Activated CD4-positive, alpha-beta T cell treated with anti-CD3 and anti-CD28 coated beads, Interleukin-2, amount 50 U/mL, for 16 hours (primary cell): ENCODE data around the gene SDC4.
"Not testable (repeated sequence)": the region's sequence is repeated elsewhere in the genome, so short reads cannot be mapped to it uniquely, and the experiment has no call there.

Experiments
- DNase-seq: peaks from one replicate; pipeline ENCODE4 v3.0.0-alpha.2; 2020

SDC4 gene

DNA sequence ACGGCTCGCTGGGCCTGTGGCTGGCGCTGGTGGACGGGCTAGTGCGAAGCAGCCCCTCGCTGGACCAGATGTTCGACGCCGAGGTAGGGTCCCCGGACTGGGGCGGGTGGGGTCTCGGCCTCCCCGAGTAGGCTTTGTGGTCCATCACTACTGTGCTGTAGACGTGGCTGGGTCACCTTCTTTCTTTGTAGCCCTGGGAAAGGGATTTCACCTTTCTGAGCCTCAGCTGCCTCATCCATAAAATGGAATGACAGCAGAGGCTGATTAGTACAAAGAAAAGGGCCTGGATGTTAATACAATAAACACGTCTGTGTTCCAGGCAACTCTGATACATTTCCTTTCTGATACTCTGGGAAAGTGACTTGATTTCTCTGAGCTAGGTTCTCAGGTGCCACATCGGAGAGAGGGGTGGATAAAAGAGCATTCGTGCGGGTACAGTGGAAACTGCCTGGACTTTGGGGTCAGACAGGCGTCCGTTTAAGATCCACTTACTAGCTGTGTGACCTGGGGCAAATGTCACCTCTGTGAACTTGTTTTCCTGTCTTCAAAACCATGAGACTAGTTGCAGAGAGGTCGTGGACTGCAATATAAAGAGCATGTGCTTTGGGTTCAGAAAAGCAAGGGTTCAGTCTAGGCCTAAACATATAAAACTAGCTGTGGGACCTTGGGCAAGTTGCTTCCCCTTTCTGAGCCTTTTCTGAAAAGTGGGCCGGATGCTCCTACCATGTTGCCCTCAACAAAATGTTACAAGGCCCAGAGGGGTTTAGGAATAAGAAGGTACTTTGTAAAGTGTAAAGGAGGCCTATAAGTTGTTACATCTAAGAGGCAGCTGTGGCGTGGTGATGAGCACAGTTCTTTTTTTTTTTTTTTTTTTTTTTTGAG lies 15.6 kb upstream of the SDC4 start:
- DNase-seq, result no peak

GRCh38 chr20:45362804-45363610 lies 14.8 kb upstream of the SDC4 start, which contains the start of gene SYS1:
Gene SYS1 (plus strand): TSS chr20:45363156. CDS start chr20:45363532, 376 bp downstream.
- peak; percentile 99 for DNase-seq

DNA sequence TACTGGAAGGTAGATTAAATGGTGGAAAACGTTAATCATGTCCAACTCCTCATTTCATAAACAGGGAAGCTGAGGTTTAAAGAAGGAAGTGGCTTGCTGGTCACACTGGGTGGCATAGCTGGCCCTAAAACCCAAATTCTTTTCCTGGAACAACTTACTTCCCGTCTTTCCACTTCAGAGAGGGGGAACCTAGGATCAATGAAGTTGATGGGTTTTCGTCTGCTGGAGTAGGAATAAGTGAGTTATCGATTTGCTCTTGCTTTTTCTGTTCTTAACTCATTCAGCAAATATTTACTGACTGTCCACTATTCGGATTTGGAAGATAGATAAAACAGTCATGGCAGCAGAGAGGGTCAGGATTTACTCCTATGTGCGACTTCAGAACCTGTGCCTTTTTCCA lies 13.6 kb upstream of the SDC4 start:
- DNase-seq, result no peak

- no peak for DNase-seq
Observed at GRCh38 chr20:45359406-45360148, 11.4 kb upstream of the SDC4 start.

GRCh38 chr20:45359069-45359405 lies 10.8 kb upstream of the SDC4 start:
- no peak for DNase-seq

- no peak for DNase-seq
Observed at GRCh38 chr20:45358282-45359068, 10.3 kb upstream of the SDC4 start.

- peak; percentile 68 for DNase-seq
Observed at GRCh38 chr20:45355209-45356084, 7.2 kb upstream of the SDC4 start.

DNA sequence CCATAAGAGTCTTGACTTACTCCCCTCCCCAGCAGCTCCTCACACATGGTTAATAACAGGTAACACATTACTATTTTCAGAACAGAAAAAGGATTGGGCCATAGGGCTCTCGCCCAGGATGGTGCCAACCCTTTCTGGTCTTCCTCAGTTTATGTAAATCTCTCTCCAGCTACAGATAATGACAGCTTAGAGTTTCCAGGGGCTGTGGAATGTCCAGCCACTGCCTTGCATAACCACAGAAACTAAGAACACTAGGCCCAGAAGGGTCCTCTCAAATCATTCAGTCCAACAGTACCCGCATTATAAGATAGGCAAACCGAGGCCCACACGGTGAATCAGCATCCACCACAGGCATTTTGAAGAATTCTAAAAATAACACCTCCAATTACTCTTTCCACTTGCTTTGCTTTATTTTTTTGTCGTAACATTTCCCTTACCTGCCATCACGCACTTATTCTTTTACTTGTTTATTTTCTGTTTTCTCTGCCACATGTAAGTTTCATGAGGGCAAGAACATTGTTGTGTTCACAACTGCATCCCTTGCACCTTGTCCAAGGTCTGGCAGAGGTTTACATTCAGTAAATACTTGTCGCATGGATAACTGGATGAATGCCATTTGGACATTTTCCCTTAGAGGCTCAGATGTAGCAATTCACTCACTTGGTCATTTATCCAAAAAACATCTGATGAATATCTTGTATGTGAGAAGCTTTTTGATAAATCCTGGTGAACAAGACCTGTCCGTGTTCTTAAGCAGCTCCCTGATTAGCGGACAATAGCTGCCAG lies 6.4 kb upstream of the SDC4 start:
- DNase-seq, result peak; percentile 42

DNA sequence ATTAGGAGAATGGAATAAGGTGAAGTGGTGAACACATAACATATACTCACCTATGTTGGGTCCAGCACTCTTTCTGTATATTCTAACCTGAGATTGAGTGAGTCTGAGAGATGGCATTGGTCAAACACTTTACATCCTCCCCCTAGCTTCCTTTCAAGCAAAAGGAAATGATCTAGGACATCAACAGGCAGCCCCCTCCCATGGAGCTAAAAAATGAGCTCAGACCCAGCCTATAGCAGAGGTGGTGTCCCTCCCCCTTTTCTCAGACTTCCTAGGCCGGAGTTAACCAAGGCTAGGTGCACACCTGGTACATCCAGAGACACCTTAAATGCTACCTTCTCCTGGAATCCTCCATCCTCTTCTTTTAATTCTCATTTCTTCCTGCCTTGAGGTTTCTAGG lies 5.5 kb upstream of the SDC4 start:
- DNase-seq, result no peak

- DNase-seq, result no peak
Observed at GRCh38 chr20:45352729-45353128, 4.5 kb upstream of the SDC4 start.

DNA sequence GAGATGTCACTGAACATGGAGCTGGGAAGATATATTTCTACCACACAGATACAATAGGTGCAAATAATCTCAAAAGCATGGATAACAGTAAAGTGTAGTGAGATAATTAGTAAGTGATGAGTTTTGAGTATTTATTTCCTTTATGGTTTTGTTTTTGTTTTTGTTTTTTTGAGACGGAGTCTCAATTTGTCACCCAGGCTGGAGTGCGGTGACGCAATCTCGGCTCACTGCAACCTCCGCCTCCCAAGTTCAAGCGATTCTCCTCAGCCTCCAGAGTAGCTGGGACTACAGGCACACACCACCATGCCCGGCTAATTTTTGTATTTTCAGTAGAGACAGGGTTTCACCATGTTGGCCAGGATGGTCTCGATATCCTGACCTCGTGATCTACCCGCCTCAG lies 2.6 kb upstream of the SDC4 start:
- not testable (repeated sequence) for DNase-seq

- DNase-seq, result no peak
Observed at GRCh38 chr20:45350217-45350616, 2.0 kb upstream of the SDC4 start.

GRCh38 chr20:45347297-45347935 lies 808 bp downstream of the SDC4 start:
- DNase-seq, result no peak

- peak; percentile 25 for DNase-seq
Observed at GRCh38 chr20:45346851-45347250, 1.4 kb downstream of the SDC4 start.

- DNase-seq, result peak; percentile 36
Observed at GRCh38 chr20:45346291-45346718, 1.9 kb downstream of the SDC4 start.

DNA sequence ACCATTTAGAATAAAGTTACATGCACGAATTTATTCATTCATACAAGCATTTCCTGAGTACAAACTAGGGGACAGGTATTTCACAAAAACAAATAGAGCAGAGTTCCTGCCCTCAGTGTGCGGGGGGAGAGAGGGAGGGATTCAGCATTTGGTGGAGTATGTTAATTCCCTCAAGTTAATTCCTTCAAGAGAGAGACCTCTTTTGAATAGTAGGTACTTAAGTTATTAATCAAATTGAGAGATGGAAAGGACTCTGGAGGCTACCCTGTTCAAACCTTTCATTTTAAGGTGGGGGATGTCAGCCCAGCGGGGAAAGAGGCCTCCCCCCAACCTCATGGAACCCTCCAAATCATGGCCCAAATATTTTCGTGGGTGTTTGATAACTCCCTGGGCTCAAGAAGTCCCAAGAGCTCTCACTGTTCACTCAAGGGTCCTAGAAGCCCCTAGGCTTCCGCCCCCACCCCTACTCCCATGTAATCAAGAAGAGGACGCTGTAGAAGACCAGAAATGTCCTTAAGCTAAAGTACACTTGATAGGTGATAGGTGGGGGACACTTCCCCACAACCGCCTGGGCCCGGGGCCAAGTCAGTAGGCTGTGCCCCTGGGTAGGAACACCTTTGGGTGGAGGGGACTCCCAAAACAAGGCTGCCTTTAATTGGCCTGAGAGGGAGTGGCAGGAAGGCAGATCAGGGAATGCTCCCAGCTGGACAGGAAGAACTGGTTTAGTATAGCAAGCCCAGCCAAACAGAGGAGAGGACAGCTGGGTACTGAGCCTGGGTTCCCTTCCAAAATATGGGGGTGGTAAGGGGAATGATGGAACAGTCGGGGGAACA lies 2.9 kb downstream of the SDC4 start:
- DNase-seq, result no peak

- peak; percentile 37 for DNase-seq
Observed at GRCh38 chr20:45344168-45344860, 3.9 kb downstream of the SDC4 start.

- no peak for DNase-seq
Observed at GRCh38 chr20:45343532-45344167, 4.6 kb downstream of the SDC4 start.
